Kidney glomerular epithelial cell (primary cell): ENCODE measurements around the gene MAP3K3.

Experiments used
- DNase-seq: peaks from one replicate; lab custom pipeline; 2025; lab: John Stamatoyannopoulos, UW

MAP3K3 gene

DNA sequence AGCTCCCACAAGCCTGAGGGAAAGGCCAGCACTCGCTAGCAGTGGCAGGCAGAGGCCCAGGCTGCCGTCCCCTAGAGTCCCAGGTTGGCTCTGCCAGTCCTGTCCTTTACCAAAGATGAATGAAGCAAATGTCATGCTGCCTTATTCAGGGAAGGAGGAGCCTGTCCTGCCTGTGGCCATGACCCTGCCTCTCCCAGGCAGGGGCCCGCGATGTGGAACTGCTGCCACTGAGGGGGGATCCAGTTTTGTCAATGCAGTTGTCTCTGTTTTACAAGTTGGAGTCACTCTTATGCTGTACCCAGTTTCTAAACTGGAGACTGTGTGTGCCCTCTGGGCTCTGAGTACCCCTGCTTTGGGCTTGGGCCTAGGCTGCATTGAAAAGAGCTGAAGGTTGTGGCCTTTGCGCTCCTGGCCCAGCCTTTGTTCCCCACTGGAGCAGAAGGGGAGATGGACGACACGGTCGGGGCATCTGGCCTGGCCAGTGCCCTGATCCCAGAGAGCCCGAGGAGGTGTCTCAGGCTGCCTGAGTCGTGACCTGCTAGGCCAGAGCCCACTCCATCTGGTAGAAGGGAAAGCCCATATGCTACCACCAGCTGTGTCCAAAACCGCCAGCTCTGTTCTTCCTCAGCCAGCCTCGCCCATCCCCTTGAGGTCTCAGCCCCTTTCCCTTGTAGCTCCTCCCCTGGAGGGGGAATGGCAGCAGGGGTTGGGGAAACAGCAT lies 72.2 kb downstream of the MAP3K3 start:
- no peak for DNase-seq

DNA sequence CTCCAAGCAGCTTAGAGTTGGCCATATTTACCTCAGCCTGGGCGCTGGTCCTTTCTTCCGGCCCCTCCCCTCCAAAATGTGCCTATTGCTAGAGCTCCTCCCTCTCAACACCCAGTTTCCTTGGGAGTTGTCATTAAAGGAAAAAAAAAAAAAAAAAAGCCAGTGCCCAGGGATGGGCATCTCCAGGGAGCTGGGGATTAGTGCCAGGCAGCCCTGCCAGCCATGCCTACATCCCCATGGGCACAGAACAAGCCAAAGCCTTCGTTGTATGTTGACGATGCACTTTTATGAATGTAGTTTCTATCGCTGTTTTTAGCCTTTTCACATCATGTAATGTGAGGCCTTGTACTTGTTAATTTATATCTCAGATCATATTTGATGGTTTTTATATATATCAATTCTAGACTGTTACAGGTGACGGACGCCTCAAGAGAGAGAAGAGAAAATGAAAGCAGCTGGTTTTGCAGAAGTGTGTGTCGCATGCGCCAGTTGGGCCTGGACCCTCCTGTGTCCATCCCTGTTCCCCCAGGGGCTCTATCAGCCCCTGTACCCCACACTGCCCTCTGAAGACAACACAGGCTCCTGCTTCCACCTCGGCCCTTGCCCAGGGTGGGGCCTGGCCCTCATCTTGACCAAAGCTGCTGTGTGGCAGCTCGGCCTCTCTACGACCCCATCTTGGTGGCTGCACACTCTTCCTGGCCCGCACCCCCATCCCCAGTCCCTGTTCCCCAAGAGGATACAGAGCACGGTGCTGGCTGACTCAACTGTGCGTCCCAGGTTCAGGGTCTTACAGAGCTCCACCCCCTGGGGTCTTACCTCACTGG lies 72.9 kb downstream of the MAP3K3 start:
- no peak for DNase-seq

DNA sequence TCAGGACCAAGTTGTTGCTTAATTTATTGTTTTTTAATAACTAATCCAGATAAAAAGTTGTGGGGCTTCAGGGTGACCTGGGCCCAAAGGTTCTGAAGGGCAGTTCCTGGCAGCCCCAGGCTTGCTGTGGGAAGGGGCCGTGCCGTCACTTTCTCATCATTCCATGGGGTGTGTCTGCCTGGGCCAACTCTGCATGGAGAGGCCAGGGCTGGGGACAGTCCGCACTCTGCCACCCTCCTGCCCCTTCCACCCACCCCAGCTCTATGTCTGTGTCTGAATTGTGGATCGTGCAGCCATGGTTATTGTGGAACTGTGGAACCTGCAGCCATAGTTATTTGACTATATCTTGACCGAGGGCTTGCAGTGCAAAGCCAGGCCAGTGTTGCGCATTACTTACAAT lies 73.7 kb downstream of the MAP3K3 start:
- no peak for DNase-seq

DNA sequence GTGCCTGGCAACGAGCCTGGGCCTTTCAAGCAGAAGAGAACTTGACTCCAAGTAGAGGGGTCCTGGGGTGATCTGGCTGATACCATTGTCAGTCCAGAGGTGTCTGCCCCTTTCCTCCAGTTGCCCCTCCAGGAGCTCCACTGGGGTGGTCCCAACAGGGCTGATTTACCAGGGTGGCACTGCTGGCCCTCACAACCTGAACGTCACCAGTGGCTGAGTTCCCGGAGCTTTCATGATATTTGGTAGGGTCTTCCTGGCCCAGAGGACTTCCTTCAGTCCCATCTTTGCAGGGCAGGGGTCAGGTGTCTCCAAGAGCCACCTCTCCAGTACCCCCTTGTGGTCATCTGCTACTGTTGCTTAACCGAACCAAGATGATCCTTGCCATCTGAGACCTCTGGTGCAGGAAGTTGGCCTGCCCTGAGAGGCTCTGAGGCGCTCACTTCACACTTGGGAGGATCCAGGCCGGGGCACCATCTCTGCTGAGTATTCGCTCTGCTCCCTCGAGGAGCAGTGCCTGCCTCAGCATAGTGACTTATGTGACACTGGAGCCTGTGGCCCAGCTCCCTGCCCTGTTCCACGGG lies 74.3 kb downstream of the MAP3K3 start:
- no peak for DNase-seq

DNA sequence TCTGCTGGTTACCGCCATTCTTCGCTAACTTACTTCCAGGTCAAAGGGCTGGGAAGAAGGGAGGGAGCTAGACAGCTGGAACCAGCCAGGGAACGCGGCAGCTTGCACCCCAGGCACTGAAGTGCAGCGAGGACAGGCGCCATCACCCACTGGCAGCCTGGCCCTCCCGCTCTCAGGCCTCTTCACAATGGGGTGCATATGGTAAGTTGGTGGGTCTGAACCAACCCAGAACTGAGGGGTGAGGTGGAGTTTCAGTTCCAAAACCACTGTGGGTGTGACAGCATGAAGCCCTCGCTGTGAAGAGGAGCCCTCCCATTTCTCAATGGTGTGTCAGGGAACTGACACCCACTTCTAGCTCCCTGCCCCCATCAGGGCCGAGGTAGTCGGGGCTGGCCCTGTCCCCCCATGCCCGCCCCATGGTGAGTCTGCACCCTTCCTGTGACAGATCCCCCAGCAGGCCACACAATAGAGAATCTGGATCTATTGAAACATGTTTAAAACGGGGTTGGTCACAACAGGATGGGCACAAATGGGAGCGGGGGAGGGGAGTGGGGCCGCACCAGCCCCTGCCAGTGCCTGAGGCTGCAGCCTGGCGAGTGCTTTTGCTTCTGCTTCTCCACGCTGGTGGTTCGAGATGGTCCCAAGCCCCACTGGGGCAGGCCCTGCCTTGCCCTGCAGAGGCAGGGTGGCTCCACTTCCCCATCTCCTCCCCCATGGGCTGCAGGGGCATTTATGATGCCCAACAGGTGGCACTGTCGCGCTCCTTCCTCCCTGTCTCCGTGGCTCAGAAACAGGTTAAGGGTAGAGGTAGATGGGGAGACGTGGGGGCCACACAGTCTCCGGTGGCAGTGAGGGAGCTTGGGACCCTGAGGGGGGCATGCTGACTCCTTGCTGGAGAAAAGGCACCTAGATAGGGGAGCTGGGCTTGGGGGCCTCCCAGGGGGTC lies 75.4 kb downstream of the MAP3K3 start:
- no peak for DNase-seq

DNA sequence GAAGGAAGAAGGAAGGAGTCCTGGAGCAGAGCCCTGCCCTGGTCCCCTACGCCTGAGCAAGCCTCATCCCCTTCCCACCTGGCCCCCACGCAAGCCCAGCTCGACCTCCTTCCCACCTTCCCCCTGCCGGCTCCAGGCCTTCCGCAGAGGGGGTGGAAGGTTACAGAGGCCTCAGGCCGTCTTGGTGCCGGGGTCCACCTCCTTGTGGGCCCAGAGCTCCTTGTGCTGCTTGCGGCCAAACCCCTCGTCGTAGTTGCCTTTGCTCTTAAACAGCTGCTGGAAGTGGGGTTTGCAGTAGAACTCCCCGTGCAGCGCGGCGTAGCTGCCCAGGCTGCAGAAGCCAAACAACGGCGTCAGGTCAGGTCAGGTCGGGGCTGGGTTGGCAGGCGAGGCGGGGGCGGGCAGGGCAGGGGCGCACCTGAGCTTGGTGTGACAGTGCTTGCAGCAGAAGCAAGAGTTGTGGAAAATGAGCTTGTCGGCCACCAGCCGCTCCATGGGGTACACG lies 76.2 kb downstream of the MAP3K3 start:
- no peak for DNase-seq

DNA sequence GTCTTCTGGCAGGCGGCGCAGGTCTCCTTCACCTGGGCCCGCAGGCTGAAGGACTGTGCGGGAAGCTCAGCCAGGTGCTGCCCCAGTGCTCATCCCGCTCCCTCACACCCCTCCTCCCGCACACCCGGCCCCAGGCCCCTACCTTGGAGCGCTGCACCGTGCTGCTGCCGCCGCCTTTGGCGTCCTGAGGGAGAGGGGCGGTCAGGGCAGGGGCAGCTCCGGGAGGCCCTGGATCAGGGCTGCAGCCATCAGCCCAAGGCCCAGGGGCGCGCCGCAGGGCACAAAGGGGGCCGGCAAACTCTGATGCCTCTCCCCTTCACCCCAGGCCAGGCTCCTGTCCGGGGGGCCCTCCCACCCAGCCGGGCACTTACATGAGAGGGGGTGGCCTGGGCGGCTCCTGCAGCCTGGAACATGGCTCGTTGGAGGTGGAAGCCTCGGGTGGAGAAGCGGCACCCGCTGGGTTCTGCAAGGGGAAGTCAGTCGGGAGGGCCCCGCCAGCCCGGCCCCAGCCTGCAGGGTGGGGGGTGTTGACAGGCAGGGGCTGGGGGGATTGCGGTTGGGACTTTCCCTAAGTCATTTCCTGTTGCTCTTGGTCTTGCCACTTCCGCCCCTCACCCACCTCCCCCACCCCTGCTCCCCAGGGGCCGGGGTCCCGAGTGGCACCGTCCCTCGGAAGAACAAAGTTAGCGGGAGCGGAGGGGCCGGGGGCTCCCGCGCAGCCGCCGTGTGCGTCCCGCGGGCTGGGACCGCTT lies 76.8 kb downstream of the MAP3K3 start:
- no peak for DNase-seq

DNA sequence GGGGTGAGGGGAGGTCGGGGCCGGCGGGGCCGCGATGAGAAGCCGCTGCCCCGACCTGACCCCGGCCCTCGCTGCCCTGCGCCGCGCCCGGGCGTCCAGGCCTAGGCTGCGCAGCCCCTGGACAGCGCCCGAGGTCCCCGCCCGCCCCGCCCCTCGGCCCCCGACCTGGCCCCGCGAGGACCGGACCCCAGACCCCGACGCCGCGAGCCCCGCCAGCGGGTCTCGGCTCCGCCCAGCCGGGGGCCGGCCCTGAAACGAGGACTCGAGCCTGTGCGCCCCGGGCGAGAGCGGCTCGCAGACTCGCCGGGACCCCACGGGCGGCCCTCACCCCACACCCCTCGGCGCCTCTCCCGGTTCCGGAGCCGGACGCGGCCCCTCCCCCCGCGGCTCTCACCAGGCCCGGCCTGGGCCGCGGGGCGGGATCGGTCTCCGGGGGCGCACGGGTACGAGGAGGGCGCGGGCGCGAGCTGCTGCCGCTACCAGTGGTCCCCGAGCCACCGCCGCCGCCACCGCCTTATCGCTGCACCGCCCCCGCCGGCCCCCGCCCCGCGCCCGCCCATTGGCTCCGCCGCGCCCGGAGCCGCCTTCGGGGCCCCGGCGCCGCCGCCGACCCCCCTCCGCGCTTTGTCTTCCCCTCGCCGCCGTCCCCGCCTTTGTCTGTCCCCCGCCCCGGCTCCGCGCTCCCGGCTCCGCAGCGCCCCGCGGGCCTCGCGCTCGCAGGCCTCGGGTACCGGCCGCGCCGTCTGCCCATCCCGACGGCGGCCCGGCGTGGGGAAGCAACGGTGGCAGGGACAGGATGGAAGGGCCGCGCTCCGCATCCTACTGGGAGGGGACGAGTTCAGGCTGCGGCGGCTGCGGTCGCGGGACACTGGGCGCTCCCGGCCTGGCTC lies 77.7 kb downstream of the MAP3K3 start, which contains the start of gene LIMD2:
Gene LIMD2 (minus strand): TSS at position 488 of the 890 bp plus-strand sequence. CDS start 827 bp downstream, outside the sequence.
- no peak for DNase-seq

DNA sequence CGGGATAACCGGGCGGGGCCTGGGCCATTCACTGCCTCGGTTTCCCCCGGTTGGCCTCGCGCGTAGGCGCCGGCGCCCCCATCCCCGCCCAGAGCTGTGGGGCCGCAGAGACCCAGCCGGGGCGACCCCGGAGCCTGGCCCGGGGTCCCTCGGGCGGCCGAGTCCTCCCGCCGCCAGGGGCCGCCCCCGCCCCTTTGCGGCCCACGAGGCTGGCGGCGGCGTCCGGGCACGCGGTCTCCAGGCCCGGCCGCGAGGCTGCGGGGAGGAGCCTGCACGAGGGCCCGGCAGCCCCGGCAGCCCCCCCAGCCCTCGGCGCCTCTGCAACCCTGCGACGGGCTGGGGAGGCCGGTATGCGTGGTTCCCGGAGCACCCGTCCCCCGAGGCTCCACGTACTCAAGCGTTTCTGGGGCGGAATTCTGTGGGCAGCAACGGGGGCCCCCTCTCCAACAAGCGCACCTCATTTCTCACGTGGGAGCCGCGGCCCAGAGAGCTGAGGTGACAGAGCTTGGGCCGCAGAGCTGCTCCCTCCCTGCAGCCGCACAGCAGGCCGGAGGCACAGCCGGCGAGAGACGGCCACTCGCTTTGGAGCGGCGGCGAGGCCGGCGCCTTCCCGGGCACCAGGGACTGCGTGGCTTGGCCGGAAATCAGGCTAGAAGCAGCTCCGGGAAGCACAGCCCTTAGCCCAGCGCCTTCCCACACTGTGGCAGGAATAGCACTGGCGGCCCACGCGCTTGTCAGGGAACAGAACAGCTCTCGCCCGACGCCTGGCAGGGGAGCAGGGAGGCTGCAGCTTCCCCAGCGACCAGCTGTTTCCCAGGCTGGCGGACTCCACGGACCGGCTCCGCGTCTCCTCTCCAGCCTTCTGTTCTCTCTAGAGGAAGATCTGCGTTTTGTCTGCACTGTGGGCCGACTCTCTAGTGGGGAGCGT lies 78.6 kb downstream of the MAP3K3 start:
- no peak for DNase-seq

DNA sequence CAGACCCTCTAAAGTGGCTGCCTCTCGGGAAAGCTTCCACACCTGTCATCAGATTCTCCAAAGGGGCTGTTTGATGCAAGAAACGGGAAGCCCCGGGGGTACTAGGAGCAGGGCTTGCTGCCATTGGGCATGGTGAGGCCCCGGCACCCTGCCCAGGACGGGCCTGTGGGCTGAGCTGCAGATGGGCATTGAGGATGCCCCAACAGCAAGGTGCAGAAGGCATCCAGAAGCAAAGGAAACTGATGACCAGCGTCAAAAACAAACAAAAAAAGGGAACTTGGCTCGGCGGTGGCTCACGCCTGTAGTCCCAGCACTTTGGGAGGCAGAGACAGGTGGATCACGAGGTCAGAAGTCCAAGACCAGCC lies 79.2 kb downstream of the MAP3K3 start:
- no peak for DNase-seq

DNA sequence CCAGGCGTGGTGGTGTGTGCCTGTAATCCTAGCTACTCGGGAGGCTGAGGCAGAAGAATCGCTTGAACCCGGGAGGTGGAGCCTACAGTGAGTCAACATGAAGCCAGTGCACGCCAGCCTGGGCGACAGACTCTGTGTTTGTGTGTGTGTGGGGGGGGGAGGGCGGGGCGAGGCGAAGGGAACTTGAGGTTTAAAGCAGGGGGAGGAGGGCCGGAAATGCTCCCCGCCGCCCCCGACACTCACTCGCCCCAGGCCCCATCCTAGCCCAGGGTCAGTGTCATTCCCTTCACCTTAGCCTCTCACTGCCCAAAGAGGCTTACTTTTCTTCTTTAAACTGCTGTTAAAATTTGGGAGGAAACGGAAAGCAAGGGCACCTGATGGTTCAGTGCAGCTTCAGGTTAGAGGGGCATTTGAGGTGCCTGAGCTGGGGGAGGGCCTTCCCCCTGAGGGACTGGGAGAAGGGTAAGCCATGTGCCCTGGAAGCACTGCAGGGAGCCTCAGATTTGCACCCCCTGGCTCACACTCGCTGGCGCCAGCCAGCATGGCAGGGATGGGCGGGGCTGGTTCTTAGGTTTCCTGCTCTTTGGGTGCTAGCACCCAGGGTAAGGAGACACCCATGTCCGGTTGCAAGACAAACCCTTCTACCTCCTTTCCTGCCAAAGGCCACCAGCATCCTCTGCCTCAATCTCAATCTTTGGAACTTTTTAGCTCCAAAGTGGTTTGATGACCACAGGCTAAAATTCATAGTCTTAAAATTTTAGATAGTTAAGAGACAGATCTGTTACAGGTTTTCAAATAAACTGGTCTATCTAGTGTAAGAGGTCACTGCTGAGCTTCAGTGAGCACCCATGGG lies 79.9 kb downstream of the MAP3K3 start:
- no peak for DNase-seq

DNA sequence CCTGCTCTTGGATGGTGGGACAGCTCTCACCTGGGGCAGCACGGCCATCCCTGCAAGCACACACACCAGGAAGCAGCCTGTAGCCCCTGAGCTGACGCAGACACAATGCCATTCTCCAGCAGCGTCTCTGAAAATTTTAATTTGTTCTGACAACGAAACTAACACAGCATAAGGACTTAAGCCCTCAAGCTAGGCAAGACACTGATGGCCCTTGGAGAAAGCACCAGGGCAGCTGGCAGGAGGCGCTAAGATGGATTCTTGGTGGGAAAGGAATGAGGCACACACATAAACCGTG lies 80.5 kb downstream of the MAP3K3 start:
- no peak for DNase-seq

DNA sequence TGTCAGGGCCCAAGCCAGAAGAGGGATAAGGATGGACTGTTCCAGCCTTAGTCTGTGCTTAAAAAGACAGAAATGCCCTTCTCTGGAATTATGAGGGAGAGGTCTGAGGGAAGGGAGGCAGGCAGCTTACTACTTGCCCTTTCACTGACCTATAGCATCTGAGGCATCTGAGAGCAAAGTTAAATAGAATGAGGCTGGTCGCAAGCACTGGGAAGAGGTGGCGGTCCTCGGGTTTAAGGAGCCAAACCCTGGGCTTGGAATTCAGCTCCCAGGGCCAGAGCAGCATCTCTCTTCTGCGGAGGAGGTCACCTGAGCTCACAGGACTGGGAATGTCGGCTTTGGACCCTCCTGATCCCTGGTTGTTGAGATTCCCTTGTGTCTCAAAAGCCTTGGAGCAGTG lies 80.8 kb downstream of the MAP3K3 start:
- DNase-seq: no peak

DNA sequence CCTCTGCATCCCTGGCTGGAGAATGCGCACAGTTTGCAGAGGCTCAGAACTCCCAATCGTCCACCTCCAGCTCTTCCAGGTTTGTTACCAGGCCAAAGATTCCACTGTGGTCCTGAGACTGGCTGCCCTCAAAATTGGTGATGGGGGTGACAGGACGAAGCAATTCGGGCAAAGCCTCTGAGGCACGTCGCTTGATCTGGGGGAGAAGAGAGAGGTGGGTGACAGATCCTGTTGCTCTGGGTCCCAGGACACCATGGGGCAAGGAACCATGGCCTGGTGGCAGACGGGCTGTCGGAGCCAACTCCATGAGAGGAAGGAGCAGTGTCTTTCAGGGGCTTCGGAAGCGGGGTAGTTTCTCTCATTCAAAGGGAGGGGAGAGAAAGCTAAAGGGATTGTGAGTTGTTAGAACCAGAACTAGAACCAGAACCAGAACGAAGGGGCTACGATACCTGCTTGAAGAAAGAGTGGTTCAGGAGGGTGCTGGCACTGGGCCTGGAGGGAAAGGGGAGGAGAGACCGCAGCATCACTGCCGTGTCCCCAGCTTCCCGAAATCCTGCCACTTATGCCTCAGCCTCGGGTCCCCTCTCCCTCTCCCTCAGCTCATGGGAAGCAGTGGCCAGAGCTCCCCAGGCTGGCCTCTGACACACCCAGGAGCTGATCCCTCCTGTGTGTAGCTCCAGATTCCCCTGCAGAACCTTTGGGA lies 81.5 kb downstream of the MAP3K3 start:
- no peak for DNase-seq

DNA sequence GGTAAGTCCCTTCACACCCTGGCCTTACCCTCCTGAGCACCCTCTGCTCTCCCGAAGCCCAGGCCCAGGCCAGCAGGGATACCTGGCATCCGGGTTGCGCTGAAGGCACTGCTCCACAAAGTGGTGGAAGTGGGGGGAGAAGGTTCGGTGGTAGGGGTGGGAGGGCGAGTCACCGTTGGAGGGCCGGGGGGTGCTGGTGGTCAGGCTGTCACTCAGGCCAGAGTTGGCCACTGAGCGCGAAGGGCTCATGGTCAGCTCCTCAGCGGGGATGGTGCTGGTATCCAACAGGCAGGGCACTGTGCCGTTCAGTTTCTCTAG lies 82.0 kb downstream of the MAP3K3 start:
- no peak for DNase-seq

DNA sequence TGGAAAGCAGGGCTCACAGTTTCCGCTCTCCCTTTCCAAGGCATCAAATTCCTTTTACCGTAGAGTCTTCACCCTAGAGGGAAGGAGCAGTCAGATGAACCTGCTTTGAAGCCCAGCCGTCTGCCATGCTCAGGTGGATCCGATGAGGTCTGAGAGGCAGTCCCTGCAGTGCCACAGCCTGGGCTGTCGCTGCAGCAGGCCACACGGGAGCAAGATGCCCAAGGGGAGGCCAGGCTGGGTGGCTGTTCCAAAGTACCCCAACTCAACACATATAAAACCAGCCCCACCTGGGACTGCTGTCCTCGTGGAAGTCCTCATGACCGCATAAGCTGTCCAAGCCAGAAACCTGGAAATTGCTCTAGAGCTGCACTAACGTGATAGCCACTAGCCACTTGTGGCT lies 82.6 kb downstream of the MAP3K3 start:
- no peak for DNase-seq

DNA sequence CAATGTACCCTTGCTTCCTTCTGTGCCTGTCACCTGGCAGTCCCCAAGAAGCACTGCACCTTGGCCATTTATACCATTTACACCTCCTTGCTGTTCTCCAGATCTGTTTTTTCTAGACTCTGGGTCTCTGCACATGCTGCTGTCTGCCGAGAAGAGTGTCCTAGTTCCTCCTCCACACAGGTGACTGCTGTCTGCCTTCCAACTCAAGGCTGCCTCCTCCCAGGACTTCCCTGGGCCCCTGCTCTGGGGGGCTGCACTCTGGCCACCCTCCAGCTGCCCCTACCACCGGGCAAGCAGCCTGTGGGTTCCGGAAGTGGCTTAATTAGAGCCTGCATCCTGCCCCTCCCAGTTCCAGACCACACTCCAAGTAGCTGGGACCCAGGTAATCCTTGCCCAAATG lies 83.4 kb downstream of the MAP3K3 start:
- no peak for DNase-seq
